Astrocyte of the spinal cord (primary cell): ENCODE data around the gene MDC1.
A peak's percentile ranks its signal among the peaks of the same experiment; 100 is the strongest.

Experiments used
- DNase-seq: peaks from one replicate; pipeline ENCODE4 v3.0.0; 2011; ENCODE audit warnings: low read depth, low spot score
- H3K4me3 ChIP-seq: 2 replicates; pipeline ENCODE4 v1.5.1; 2011; ENCODE audit warnings: low read depth, mild to moderate bottlenecking, low read length, moderate library complexity
- CTCF ChIP-seq: IDR thresholded peaks from 2 replicates; pipeline ENCODE4 v1.5.1; 2012; ENCODE audit warnings: low read depth, mild to moderate bottlenecking, low read length, inconsistent platforms
- in situ Hi-C: cut with HindIII; loops from 2 replicates; pipeline ENCODE4 v1.10.0; 2017; ENCODE audit warnings: low sequenced_read_pairs

Gene MDC1

GRCh38 chr6:30686009-30686907 lies 30.8 kb downstream of the MDC1 start, which contains the start of gene PPP1R18:
TSS of gene PPP1R18 (minus strand) at chr6:30686645. CDS start at chr6:30686018, 627 bp downstream.
- TF ChIP-seq CTCF: no peak
- in situ Hi-C loops: no loop called here
- H3K4me3 ChIP-seq: peak within 1 kb of the TSS; percentile 87
- no peak for DNase-seq

GRCh38 chr6:30685157-30686008 lies 31.7 kb downstream of the MDC1 start:
- in situ Hi-C loops: no loop called here
- TF ChIP-seq CTCF: peak; percentile 42
- H3K4me3 ChIP-seq: peak overlapping the region; percentile 87
- DNase-seq: peak; percentile 18

- peak overlapping the region; percentile 87 for H3K4me3 ChIP-seq
- peak; percentile 29 for DNase-seq
- in situ Hi-C loops: no loop called here
- TF ChIP-seq CTCF: no peak
Measured at GRCh38 chr6:30684386-30685156, 32.5 kb downstream of the MDC1 start.

GRCh38 chr6:30683980-30684338 lies 33.1 kb downstream of the MDC1 start:
- in situ Hi-C loops: no loop called here
- no peak for DNase-seq
- TF ChIP-seq CTCF: no peak
- peak overlapping the region; percentile 87 for H3K4me3 ChIP-seq

- no peak for DNase-seq
- peak overlapping the region; percentile 87 for H3K4me3 ChIP-seq
- TF ChIP-seq CTCF: no peak
- in situ Hi-C loops: no loop called here
Measured at GRCh38 chr6:30683183-30683979, 33.7 kb downstream of the MDC1 start.
